HG02588 (cell line): ENCODE data around the gene GH2.
"Not testable (repeated sequence)": the region's sequence is repeated elsewhere in the genome, so short reads cannot be mapped to it uniquely, and the experiment has no call there.

Source experiments
- ATAC-seq: cut with Tn5 transposase; IDR thresholded peaks from one replicate; pipeline ENCODE4 v1.9.1; 2021; ENCODE audit warnings: mild to moderate bottlenecking, moderate library complexity; ENCODE audit not compliant: unreplicated experiment

Gene GH2

DNA sequence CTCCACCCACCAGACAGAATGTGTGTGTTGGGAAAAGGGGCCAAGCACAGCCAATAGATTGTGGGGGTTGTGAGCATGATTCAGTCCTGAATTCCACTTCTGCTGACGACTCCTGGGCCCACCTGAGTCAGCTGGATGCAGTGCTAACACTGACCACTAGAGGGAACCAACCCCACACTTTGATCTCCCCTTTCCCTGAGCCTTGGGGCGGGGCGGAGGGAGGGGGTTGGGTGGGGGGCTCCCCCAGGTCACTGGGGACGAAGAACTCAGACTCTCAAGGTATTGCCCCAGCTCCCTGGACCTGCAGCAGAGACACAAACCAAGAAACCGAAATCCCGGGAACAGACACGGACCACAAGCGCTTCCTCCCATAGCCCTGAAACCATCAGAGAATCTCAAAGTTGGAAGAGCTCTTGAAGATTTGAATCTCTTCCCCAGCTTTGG, 29.9 kb upstream of the GH2 start:
- no peak for ATAC-seq

DNA sequence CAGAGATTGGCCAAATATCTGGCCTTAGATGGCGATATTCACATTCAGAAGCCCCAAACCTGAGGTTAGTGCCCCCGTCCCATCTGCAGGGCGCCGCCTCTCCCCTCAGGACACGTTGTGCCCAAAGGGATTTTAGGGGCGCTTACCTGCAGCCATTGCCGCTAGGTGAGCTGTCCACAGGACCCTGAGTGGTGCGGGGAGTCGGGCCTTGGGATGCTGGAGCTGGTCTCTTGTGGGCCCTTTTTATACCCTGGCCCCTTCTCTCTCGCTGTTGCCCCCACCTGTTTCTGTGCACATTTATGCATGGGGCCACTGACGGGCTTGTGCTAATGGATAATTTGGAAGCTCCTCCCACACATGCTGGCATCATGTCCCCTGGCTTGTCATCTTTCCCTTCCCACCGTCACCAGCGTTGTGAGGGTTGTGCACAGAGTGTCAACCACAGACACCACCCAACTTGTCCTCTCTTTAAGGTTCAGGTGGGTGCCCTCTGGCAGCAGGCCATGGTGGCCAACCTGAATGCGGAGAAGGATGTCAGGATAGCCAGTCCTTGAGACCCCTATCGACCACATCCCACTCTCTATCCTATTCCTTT, 29.4 kb upstream of the GH2 start, which contains the start of gene CSHL1:
TSS of gene CSHL1 (minus strand) at position 218 of the 595 bp plus-strand sequence. CDS start at position 156, 62 bp downstream.
- ATAC-seq: no peak

- no peak for ATAC-seq
Measured at GRCh38 chr17:63910096-63910495, 28.4 kb upstream of the GH2 start.

GRCh38 chr17:63909586-63909985, 27.8 kb upstream of the GH2 start:
- ATAC-seq: not testable (repeated sequence)

DNA sequence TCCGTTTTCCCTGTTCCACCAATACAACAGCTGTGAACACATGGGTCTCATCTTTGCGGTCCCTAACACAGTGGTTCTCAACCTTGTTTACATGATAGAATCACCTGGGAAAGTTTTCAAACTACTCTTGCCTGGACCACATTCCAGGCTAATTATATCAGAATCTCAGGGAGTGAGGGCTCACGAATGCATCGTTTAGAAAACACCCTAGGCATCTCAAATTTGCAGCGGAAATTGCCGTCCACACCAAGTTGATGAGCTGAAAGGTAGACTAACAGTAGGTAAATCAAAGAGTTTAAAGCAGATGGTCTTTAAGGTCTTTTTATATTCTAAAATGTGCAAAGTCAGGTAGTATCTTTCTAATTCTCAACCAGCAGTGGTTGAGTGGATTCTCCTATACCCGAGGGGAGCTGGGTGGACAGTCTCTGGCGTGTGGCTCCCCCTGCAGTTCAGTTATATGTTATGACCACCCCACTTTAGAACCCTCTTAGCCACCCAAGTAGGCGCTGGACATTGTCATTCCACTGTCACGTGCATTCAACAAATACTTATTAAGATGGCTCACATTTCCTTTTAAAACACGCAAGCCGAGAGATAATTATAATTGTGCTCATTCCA, 25.5 kb upstream of the GH2 start:
- not testable (repeated sequence) for ATAC-seq

DNA sequence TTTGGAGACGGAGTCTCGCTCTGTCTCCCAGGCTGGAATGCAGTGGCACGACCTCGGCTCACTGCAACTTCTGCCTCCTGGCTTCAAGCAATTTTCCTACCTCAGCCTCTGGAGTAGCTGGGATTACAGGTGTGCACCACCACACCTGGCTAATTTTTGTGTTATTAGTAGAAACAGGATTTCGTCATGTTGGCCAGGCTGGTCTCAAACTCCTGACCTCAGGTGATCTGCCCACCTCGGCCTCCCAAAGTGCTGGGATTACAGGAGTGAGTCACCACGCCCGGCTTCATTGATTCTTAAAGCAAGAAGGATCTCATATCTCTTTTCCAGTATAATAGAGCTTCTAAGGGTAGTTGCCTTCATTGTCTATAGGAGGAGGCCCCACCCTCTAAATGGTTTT, 23.1 kb upstream of the GH2 start:
- not testable (repeated sequence) for ATAC-seq

DNA sequence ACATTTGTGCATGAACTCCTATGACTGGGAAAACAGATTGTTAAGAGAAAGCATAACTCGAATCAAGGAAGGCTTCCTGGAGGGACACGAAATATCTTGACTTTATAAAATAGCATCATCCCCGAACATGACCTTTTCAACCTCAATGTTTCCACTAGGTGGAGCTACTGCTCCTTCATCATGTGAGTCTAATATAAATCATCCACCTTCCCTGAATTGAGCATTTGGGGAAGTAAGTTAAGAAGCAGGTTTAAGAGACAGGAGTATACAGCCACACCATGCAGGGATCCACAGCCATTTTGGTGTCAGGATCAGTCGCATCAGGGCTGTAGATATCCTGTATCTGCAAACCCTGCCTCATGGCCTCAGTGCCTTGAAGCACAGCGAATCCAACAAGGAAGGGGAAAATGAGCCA, 22.1 kb upstream of the GH2 start:
- ATAC-seq: not testable (repeated sequence)

- ATAC-seq: not testable (repeated sequence)
Measured at GRCh38 chr17:63901971-63902370, 20.2 kb upstream of the GH2 start.

- ATAC-seq: not testable (repeated sequence)
Measured at GRCh38 chr17:63898899-63899798, 17.4 kb upstream of the GH2 start.

- not testable (repeated sequence) for ATAC-seq
Measured at GRCh38 chr17:63896524-63897354, 15.0 kb upstream of the GH2 start, which contains the start of gene CSH1. TSS of gene CSH1 (minus strand) at chr17:63896574. CDS start at chr17:63896511, 63 bp downstream.

DNA sequence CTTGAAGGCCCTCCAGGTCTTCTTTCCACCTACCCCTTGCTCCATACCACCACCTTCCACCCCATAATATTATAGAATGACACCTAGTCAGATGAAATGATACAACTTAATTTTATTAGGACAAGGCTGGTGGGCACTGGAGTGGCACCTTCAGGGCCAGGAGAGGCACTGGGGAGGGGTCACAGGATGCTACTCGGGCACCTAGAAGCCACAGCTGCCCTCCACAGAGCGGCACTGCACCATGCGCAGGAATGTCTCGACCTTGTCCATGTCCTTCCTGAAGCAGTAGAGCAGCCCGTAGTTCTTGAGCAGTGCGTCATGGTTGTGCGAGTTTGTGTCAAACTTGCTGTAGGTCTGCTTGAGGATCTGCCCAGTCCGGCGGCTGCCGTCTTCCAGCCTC, 13.1 kb upstream of the GH2 start:
- ATAC-seq: not testable (repeated sequence)

DNA sequence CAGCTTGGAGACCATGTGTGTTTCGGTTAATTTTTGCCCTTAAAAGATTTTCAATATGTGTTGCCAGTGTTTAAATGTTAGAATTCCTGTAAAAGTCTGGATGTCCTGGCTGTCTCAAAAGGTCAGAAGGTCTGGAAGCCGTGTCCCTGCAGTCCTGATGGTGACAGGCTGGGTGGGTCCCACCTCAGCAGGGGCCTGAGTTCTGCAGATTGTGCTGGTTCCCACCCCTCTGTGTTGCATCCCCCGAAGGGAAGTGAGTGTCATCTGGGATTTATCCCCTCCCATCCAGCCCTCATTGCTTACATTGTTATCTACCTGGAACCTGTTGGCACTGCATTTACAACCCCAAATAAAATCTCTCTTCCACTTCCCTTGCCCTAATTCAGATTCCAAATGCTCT, 12.3 kb upstream of the GH2 start:
- not testable (repeated sequence) for ATAC-seq

- not testable (repeated sequence) for ATAC-seq
Measured at GRCh38 chr17:63892316-63893037, 10.7 kb upstream of the GH2 start.

- ATAC-seq: not testable (repeated sequence)
Measured at GRCh38 chr17:63889026-63889848, 7.5 kb upstream of the GH2 start.

GRCh38 chr17:63885119-63885518, 3.4 kb upstream of the GH2 start:
- not testable (repeated sequence) for ATAC-seq

GRCh38 chr17:63882626-63883126, 932 bp upstream of the GH2 start:
- ATAC-seq: not testable (repeated sequence)

- ATAC-seq: not testable (repeated sequence)
Measured at GRCh38 chr17:63881337-63881736, 407 bp downstream of the GH2 start.

DNA sequence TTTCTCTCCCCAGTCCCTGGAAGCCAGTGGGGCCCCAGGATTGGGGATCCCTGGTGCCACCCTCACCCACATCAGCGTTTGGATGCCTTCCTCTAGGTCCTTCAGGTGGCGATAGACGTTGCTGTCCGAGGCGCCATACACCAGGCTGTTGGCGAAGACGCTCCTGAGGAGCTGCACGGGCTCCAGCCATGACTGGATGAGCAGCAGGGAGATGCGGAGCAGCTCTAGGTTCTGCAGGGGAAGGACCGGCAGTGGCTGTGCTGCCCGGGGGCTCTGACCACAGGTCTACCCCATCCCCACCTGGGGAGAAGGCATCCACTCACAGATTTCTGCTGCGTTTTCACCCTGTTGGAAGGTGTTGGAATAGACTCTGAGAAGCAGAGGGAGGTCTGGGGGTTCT, 1.0 kb downstream of the GH2 start:
- ATAC-seq: no peak

DNA sequence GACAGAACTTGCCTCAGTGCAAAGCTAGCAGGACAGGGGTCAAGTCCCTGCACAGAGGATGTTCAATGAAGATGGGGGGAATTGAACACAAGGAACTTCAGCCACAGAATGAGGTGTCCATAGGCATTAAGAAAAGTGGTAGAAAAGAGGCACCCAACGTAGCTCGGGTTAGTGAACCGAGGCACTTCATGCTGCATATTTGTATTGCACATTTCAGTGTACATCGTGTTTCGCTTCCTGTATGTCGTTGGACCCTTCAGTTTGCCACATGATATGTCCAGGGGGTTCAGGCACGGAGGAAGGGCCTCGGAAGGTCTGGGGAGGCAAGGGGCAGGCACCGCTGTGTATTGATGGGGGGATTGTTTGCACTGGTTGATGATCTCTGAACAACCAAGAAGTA, 3.3 kb downstream of the GH2 start:
- ATAC-seq: not testable (repeated sequence)
